Caki2 (cell line): ENCODE results near the gene CHAC1. TPM values are rescaled to one million over a fixed set of nuclear protein-coding genes. Genes with fewer than 3 reads are reported as not detected.

Experiments
- DNase-seq: peaks from one replicate; pipeline ENCODE4 v3.0.0-alpha.2; 2015; ENCODE audit warnings: low read depth
- in situ Hi-C: cut with HindIII; loops from 2 replicates; pipeline ENCODE4 v1.10.0; 2016; ENCODE audit warnings: low sequenced_read_pairs, low pct_unique_long_range_greater_than_20kb, mixed read lengths
- total RNA-seq: library from RNA; depleted of rRNA; stranded (reverse); fragments of >200 nt; shearing (Covaris generic); gene quantifications from 2 replicates; pipeline ENCODE4 v1.2.3, GENCODE V29; 2014; ENCODE audit warnings: low replicate concordance

The CHAC1 gene
- total RNA-seq, 1 experiment from 2014 or later, result 12.7 TPM

- no peak for DNase-seq
- in situ Hi-C loops, result no loop called here
Measured at GRCh38 chr15:40933517-40933902, 19.8 kb upstream of the CHAC1 start.

DNA sequence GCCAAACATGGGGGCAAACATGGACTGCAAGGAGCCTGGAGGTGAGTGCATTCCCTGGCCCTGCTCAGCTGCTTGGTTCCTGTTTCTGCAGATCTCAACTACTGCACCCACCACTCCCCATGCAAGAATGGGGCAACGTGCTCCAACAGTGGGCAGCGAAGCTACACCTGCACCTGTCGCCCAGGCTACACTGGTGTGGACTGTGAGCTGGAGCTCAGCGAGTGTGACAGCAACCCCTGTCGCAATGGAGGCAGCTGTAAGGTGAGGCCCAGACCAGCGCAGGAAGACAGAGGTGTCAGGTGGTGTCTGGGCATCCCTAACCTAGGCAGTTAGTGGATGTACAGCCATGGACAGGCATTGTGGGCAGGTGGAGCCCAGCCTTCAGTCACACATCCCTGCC, 18.8 kb upstream of the CHAC1 start:
- DNase-seq, result no peak
- in situ Hi-C loops, result no loop called here

DNA sequence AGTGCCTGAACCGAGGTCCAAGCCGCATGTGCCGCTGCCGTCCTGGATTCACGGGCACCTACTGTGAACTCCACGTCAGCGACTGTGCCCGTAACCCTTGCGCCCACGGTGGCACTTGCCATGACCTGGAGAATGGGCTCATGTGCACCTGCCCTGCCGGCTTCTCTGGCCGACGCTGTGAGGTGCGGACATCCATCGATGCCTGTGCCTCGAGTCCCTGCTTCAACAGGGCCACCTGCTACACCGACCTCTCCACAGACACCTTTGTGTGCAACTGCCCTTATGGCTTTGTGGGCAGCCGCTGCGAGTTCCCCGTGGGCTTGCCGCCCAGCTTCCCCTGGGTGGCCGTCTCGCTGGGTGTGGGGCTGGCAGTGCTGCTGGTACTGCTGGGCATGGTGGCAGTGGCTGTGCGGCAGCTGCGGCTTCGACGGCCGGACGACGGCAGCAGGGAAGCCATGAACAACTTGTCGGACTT, 17.0 kb upstream of the CHAC1 start:
- DNase-seq, result no peak
- in situ Hi-C loops, result no loop called here

DNA sequence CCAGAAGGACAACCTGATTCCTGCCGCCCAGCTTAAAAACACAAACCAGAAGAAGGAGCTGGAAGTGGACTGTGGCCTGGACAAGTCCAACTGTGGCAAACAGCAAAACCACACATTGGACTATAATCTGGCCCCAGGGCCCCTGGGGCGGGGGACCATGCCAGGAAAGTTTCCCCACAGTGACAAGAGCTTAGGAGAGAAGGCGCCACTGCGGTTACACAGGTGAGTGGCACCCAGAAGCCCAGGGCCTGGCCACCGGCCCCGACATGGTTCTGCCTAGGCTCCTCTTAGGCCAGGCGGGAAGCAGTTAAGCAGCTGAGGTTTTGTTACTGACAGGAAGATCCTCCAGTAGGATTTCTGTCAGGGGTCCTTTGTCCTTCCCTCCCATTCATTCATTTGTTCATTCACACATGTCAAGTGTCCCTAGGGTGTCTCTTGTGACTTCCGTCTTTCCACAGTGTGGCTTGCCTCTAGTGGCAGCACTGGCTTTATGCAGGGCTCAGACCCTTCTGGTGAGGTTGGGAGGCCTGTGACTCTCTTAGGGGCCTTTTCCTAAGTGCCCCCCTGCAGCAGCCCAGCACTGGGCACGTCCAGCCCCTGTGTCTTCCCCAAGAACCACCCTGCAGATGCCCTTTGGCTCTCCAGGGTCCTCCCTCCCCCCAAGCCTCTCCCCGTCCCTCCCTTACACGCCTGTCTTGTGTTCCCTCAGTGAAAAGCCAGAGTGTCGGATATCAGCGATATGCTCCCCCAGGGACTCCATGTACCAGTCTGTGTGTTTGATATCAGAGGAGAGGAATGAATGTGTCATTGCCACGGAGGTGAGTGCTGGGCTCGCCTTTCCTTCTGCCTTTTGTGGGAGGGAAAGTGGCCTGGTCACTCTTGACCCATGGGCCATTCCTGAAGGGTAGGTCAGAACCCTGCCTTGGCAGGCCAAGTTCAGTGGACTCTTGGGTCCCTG, 16.3 kb upstream of the CHAC1 start:
- in situ Hi-C loops, result no loop called here
- no peak for DNase-seq

DNA sequence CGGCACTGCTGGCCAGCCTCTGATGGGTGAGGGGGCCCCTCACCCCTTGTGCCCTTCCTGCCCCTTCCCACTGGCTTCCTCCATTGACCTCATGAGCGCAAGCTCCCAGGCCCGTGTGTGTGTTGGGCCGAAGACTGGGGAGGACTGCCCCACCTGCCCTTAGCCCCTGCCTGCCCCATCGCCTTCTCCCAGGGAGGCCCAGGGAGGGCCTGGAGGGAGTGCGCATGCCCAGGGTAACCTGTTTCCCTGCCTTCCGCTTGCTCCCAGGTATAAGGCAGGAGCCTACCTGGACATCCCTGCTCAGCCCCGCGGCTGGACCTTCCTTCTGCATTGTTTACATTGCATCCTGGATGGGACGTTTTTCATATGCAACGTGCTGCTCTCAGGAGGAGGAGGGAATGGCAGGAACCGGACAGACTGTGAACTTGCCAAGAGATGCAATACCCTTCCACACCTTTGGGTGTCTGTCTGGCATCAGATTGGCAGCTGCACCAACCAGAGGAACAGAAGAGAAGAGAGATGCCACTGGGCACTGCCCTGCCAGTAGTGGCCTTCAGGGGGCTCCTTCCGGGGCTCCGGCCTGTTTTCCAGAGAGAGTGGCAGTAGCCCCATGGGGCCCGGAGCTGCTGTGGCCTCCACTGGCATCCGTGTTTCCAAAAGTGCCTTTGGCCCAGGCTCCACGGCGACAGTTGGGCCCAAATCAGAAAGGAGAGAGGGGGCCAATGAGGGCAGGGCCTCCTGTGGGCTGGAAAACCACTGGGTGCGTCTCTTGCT, 15.3 kb upstream of the CHAC1 start:
- in situ Hi-C loops, result no loop called here
- DNase-seq, result peak; percentile 55

GRCh38 chr15:40938536-40938870, 14.8 kb upstream of the CHAC1 start:
- in situ Hi-C loops, result no loop called here
- no peak for DNase-seq

DNA sequence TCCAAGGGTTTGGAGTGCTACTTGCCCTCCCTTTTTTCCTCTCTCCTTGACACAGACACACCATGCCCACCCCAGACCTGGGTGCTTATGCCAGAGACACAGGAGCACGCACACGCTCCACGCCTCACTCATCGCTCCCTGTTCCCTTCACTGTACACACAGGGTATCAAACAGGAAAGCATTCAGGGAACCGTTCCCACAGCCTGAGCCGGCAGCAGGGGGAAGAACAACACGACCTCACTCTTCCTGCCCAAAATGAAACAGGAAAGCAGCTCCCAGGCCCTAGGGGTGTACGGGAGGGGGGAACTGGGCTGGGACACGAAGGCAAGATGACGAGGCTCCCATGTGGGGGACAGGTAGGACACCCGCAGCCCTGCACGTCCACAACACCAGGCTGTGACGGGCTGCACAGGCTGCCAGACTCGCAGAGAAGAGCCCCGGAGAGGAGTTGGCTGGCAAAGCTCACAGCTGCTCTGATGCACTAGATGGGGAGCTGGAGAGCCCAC, 12.9 kb upstream of the CHAC1 start:
- no peak for DNase-seq
- in situ Hi-C loops, result no loop called here

- in situ Hi-C loops, result no loop called here
- DNase-seq, result no peak
Measured at GRCh38 chr15:40941068-40941527, 12.2 kb upstream of the CHAC1 start.

- peak; percentile 74 for DNase-seq
- in situ Hi-C loops, result no loop called here
Measured at GRCh38 chr15:40941528-40942336, 11.5 kb upstream of the CHAC1 start.

DNA sequence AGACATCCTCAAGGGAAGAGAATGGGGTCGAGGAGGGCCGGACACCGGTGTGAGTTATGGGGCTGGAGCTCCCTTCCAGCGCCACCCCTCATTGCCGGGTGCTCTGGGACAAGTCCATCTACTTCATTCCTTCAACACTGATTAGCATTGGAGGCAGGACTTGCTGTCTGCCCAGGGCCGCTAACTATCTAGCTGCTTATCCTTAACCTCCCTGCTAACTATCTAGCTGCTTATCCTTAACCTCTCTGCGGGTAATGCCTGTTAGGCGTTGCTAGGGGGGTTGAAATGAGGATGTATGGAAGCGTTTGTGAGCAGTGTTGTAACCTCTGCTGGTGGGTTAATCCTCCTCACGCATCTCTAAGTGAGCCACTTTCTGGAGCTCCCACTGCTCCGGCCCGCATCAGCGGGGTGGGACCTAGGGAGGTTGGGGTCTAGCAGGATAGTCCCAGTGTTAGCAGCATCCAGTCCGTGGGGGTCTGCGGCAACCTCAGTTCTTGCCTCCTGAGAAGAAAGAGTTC, 10.9 kb upstream of the CHAC1 start:
- in situ Hi-C loops, result no loop called here
- no peak for DNase-seq

- no peak for DNase-seq
- in situ Hi-C loops, result no loop called here
Measured at GRCh38 chr15:40942878-40943277, 10.4 kb upstream of the CHAC1 start.

DNA sequence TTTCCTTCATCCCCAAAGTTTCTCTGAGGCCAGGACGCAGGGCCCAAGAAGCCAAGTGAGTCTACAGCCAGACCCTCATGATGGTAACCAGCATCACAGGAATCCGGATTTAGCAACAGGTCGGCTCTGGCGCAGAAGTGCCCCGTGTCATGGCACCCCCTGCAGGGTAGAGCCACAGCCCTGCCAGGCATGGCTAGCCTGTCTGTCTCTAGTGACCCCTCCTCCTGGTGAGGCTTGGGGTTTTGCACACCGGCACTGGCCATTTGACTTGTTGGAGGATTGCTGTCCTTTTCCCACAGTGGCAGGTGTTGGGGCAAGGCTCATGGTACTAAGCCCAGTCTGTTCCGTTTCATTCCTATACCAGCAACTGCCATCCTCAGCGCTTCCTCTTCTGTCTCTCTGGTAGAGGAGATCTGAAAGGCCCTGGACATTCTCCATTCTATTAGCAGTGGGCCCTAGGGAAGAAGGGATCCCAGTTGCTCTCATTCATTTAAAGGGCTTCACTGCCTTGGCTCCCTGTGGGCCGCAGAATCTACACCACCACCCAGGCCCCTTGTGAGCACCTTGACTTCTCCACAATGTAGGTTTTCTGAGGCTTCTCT, 9.4 kb upstream of the CHAC1 start:
- in situ Hi-C loops, result no loop called here

DNA sequence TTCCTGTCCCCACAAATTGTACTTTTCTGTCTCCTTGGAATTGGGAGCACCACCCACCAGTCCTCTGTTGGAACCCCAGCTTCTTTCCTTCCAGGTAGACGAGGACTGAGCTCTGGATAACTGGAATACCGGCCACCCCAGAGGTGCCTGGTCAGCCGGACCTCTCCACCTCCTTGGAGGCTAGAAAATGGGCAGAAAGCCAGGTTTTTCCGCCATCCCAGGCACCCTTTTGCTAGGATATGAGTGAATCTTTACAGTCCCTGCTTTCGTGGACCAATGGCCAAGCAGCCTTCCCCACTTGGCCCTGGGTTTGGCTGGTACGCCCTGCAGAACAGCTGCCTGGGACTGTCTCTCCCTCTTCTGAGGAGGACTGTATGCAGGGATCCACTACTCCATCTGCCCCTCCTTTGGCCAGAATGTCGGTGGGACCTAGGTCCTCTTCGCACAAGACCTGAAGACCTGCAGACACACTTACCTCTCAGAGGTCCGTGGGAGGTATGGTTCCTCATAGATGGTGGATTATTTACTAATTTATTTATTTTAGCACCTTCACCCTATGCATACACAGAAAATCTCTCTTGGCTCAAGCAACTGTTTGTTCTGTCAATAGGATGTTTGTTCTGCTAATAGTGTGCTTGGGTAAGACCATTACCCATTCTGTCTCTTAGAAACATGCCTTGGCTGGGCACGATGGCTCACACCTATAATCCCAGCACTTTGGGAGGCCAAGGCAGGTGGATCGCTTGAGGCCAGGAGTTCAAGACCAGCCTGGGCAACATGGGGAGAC, 8.6 kb upstream of the CHAC1 start:
- in situ Hi-C loops, result no loop called here
- DNase-seq, result no peak

More for the DNA sequence above, 9.4 kb upstream of the CHAC1 start:
- no peak for DNase-seq

- in situ Hi-C loops, result no loop called here
- no peak for DNase-seq
Measured at GRCh38 chr15:40948706-40949473, 4.4 kb upstream of the CHAC1 start.

DNA sequence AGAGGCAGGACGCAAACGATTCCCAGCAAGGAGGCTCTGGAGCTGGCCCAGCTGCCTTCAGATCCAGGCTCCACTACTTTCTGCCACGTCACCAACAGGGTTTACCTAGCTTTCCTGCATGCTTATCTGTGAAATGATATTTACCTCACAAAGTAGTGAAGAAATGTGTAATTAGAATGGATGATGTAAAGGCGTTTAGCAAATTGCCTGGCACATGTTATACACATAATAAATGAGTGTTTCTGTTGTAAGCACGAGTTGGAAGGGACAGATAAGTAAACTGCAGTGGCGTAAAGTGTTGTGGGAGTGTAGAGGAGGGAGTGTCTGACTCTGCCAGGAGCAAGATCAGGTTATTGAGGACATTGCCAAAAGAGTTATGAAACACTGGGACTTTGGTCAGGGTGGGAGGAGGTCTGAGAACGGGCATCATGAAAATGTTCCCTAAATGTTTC, 3.5 kb upstream of the CHAC1 start:
- no peak for DNase-seq
- in situ Hi-C loops, result no loop called here

- DNase-seq, result no peak
- in situ Hi-C loops, result no loop called here
Measured at GRCh38 chr15:40951764-40952163, 1.5 kb upstream of the CHAC1 start.
